HUDEP-2 (cell line): Measurements from ENCODE around the gene MMADHC.
A peak's percentile ranks its signal among the peaks of the same experiment; 100 is the strongest.

Experiments used
- DNase-seq, 76 experiments: peaks; one replicate each; lab custom pipeline; 2025; ENCODE audit not compliant: unreplicated experiment in 76 of 76; lab: John Stamatoyannopoulos, UW

Gene MMADHC

GRCh38 chr2:149587220-149587949 lies at the start of gene MMADHC:
Gene MMADHC (minus strand): TSS chr2:149587775. CDS start chr2:149587097, 678 bp downstream.
- DNase-seq, result peak in 75 of 76 experiments; percentile 3 to 93 (median 87)

- DNase-seq, result no peak
Observed at GRCh38 chr2:149634103-149634502, 46.5 kb upstream of the MMADHC start.

GRCh38 chr2:149630445-149630844 lies 42.9 kb upstream of the MMADHC start:
- no peak for DNase-seq

GRCh38 chr2:149629026-149629425 lies 41.5 kb upstream of the MMADHC start:
- DNase-seq, result no peak

- DNase-seq, result no peak
Observed at GRCh38 chr2:149627111-149627801, 39.7 kb upstream of the MMADHC start.

GRCh38 chr2:149625671-149626070 lies 38.1 kb upstream of the MMADHC start:
- no peak for DNase-seq

GRCh38 chr2:149625271-149625670 lies 37.7 kb upstream of the MMADHC start:
- no peak for DNase-seq

GRCh38 chr2:149622343-149622742 lies 34.8 kb upstream of the MMADHC start:
- DNase-seq, result no peak

GRCh38 chr2:149617476-149617875 lies 29.9 kb upstream of the MMADHC start:
- no peak for DNase-seq

- no peak for DNase-seq
Observed at GRCh38 chr2:149616681-149617456, 29.3 kb upstream of the MMADHC start.

- no peak for DNase-seq
Observed at GRCh38 chr2:149613704-149614103, 26.1 kb upstream of the MMADHC start.

GRCh38 chr2:149612122-149612521 lies 24.5 kb upstream of the MMADHC start:
- no peak for DNase-seq

GRCh38 chr2:149611100-149611820 lies 23.7 kb upstream of the MMADHC start:
- DNase-seq, result no peak

- DNase-seq, result no peak
Observed at GRCh38 chr2:149606251-149606811, 18.8 kb upstream of the MMADHC start.

GRCh38 chr2:149603248-149603647 lies 15.7 kb upstream of the MMADHC start:
- DNase-seq, result no peak

GRCh38 chr2:149601141-149601796 lies 13.7 kb upstream of the MMADHC start:
- no peak for DNase-seq

- peak in 30 of 76 experiments; percentile 1 to 55 (median 24) for DNase-seq
Observed at GRCh38 chr2:149597668-149598326, 10.2 kb upstream of the MMADHC start.

- DNase-seq, result no peak
Observed at GRCh38 chr2:149597050-149597667, 9.6 kb upstream of the MMADHC start.

GRCh38 chr2:149596471-149596870 lies 8.9 kb upstream of the MMADHC start:
- no peak for DNase-seq
